HG03108 (cell line): ENCODE data around the gene HSPBAP1.
"Not testable (repeated sequence)": the region's sequence is repeated elsewhere in the genome, so short reads cannot be mapped to it uniquely, and the experiment has no call there.

Experiments
- ATAC-seq: cut with Tn5 transposase; IDR thresholded peaks from one replicate; pipeline ENCODE4 v1.9.1; 2021; ENCODE audit warnings: moderate library complexity; ENCODE audit not compliant: unreplicated experiment

Gene HSPBAP1

DNA sequence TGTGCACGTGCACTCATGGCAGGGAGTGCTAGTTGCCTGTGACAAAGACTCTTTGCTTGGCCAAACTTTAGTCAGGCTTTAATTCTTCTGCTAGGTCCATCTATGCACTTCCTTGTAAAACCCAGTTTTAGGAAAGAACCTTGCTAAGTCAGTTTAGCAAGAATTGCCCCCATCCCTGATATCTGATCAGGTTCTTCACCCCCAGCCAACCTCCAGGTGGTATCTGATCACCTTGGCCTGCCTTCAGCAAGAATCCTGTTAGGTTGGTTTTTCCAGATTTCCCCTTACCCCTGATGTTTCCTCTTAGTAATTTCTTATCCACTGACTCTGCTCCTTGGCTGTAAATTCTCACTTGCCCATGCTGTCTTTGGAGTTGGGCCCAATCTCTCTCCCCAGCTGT, 8.4 kb downstream of the HSPBAP1 start:
- ATAC-seq: no peak

DNA sequence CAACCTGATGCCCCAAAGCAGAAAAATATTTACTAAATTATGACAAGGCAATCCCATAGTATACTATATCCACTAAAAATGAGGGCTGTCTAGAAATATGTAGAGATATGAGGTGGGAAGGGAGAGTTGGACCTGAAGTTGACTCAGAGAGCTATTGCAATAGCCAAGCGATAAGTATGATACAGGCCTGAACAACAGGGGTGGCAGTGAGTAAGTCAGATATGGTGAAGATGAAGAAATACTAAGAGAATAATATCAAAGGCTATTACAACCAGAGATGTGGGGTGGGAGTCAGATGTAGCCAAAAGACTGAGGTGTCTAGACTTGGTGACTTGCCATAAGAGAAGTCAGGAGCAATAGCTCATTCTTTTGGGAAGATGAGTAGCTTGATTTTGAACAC, 9.2 kb downstream of the HSPBAP1 start:
- ATAC-seq: no peak

- no peak for ATAC-seq
Observed at GRCh38 chr3:122782804-122783203, 10.8 kb downstream of the HSPBAP1 start.

DNA sequence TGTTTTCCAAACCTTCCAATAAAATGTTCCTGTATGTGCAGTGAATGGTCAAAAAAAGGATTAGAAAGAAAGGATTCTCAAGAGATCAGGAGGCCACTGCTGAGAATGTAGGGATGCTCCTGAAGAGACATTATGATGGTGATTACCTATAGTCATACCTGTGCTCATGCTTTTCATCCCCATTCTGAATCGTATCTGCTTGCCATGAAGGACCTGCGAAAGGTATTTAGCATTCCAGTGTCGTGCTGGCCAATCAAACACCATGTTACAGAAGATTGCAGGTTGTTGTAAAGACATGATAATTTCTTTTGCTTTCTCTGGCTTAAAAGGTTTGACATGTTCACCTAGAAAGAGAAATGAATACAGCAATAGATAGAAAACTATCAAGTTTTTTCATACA, 16.1 kb downstream of the HSPBAP1 start:
- no peak for ATAC-seq

- ATAC-seq: no peak
Observed at GRCh38 chr3:122776675-122777468, 16.8 kb downstream of the HSPBAP1 start.

GRCh38 chr3:122774564-122774963, 19.1 kb downstream of the HSPBAP1 start:
- ATAC-seq: no peak

- peak; percentile 66 for ATAC-seq
Observed at GRCh38 chr3:122773944-122774509, 19.6 kb downstream of the HSPBAP1 start.

- no peak for ATAC-seq
Observed at GRCh38 chr3:122772827-122773226, 20.8 kb downstream of the HSPBAP1 start.

GRCh38 chr3:122770521-122771202, 23.0 kb downstream of the HSPBAP1 start:
- ATAC-seq: no peak

GRCh38 chr3:122767540-122768372, 25.9 kb downstream of the HSPBAP1 start:
- ATAC-seq: no peak

DNA sequence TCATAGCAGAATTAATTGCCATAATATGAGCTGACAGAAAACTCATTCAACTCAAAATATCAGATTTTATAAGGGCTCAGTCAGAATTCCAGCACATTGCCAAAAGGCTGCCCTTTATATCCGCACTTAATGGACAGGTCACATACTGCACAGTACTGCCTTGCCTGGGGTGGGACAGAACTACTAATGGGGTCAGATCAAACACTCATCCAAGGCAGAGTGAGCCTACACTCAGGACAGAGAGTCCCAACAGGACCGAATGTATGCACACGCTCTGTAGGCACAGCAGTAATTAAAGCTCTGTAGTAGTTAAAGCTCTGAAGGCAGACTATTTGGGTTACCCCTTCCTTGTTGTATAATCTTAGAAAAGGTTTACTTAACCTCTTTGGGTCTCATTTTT, 27.2 kb downstream of the HSPBAP1 start:
- no peak for ATAC-seq

GRCh38 chr3:122760453-122761271, 33.0 kb downstream of the HSPBAP1 start:
- no peak for ATAC-seq

- no peak for ATAC-seq
Observed at GRCh38 chr3:122758877-122759560, 34.6 kb downstream of the HSPBAP1 start.

GRCh38 chr3:122755491-122755890, 38.1 kb downstream of the HSPBAP1 start:
- no peak for ATAC-seq

DNA sequence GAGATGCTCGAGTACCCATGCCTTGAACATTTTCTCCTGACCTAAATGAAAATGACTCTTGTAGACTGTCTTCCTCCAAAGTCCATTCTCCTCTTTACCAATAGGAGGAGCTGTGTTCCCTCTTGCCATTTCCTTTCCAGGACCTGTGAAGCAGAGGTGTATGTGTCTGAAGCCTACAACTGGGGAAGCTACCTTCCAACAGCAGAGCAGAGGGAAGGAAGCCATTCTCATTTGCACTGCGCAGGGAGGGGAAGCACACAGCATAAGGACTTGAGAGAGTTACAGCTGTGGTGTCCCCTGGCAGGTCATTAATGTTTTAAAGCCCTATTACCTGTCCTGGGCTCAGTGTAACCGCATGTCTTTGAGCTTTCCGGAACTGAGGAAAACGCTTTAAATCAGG, 38.7 kb downstream of the HSPBAP1 start:
- peak; percentile 63 for ATAC-seq

DNA sequence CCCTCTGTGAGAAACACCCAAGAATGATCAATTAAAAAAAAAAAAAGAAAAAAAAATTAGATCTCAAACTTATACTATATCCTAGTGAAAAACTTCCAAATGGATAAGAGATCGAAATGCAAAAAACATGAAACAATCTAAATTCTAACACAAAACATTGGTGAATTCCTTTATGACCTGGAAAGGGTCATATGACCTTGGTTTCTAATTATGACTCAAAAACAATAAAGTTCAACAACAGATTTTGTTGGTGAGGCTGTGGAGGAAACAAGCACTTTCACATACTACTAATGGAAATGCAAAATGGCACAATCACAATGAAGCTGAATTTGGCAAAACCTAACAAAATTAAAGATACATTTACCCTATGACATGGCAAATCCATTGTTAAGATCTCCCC, 45.3 kb downstream of the HSPBAP1 start:
- no peak for ATAC-seq

DNA sequence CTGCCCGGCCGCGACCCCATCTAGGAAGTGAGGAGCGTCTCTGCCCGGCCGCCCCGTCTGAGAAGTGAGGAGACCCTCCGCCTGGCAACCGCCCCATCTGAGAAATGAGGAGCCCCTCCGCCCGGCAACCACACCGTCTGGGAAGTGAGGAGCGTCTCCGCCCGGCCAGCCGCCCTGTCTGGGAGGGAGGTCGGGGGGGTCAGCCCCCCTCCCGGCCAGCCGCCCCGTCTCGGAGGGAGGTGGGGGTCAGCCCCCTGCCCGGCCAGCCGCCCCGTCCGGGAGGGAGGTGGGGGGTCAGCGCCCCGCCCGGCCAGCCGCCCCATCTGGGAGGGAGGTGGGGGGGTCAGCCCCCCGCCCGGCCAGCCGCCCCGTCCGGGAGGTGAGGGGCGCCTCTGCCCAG, 46.3 kb downstream of the HSPBAP1 start:
- ATAC-seq: not testable (repeated sequence)

DNA sequence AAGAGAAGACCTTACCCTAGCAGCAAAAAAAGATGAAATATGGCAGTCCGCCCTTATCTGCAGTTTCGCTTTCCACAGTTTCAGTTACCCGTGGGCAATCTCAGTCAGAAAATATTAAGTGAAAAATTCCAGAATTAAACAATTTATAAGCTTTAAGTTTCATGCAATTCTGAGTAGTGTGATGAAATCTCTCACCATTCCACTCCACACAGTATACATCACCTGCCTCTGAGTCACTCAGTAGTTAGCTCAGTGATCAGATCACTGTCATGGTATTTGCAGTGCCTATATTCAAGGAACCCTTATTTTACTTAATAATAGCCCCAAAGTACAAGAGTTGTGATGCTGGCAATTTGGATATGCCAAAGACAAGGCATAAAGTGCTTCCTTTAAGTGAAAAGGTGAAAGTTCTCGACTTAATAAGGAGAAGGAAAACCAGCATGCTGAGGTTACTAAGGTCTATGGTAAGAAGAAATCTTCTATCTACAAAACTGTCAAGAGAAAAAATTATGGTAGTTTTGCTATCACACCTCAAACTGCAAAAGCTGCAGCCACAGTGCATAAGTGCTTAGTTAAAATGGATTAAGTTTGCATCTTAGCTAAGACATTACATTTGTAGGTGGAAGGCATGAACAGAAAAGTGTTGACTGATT, 48.1 kb downstream of the HSPBAP1 start:
- ATAC-seq: no peak

DNA sequence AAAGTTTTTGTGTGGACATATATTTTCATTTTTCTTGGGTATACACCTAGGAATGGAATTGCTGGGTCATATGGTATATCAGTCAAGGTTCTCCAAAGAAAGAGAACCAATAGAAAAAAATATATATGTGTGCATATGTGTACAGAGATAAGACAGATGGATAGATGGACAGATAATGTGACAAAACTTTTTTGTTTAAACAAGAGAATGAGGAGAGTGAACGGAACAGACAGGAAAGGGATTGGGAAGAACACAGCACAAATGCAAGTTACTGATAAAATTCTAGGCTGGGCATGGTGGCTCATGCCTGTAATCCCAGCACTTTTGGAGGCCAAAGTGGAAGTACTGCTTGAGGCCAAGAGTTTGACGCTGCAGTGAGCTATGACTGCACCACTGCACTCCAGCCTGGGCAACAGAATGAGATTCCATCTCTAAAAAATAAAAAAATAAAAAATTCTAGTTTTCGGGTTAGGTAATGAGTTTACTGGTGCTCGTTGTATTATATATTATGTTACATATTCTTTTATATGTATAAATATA, 50.0 kb downstream of the HSPBAP1 start:
- no peak for ATAC-seq
